NCI-H128 (cell line): Measurements from ENCODE around the gene MANEAL.

Source experiments
- DNase-seq: peaks from one replicate; lab custom pipeline; 2025; ENCODE audit not compliant: unreplicated experiment; lab: John Stamatoyannopoulos, UW

MANEAL gene

GRCh38 chr1:37778654-37779053 lies 15.0 kb upstream of the MANEAL start:
- DNase-seq = no peak

DNA sequence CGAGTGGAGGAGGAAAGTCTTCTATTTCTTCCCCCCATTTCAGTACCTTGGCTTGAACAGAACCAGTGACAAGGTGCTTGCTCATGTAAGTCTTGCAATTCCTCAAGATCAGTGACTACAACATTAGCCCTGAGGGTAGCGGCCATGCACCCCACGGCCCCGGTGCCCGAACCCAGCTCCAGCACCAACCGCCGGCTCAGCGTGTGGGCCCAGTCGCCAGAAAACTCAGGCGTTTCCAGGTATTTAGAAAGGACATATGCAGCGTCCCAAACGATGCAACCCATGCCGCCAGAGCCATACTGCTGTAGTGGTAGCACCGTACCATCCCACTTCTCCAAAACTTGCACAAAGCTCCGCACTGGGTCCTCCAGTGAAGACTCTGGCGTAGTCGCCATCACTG lies 11.2 kb upstream of the MANEAL start:
- DNase-seq = no peak

DNA sequence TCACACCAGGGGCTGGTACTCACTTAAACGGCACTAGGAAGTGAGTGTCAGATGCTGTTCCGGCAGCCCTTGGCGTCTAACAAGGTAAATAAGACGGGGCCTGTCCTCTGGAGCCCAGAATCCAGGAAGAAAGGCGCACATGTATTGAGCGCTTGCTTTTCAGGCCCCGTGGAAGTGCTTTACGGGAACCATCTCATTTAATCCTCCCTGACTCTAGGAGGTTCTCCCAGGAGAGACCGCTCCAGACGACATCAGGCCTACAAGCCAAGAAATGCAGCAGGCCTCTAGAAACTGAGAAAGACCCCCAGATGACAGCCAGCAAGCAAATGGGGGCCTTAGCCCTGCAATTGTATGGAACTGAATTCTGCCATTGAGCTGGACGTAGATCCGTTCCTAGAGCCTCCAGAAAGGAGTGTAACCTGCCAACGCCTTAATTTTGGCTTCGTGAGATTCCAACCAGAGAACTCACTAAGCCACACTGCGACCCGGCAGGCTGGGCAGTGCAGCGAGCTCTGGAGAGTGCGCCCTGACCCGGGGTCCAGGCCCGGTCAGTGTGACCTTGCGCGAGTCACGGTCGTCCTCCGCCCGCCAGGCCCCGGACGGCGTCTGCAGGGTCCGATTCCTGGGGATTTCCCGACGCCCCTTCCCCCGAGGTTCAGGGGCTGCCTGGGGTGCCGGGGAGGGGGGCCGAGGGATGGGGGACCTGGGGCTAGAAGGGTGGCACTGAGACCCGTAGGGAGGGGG lies 532 bp upstream of the MANEAL start:
- no peak for DNase-seq

DNA sequence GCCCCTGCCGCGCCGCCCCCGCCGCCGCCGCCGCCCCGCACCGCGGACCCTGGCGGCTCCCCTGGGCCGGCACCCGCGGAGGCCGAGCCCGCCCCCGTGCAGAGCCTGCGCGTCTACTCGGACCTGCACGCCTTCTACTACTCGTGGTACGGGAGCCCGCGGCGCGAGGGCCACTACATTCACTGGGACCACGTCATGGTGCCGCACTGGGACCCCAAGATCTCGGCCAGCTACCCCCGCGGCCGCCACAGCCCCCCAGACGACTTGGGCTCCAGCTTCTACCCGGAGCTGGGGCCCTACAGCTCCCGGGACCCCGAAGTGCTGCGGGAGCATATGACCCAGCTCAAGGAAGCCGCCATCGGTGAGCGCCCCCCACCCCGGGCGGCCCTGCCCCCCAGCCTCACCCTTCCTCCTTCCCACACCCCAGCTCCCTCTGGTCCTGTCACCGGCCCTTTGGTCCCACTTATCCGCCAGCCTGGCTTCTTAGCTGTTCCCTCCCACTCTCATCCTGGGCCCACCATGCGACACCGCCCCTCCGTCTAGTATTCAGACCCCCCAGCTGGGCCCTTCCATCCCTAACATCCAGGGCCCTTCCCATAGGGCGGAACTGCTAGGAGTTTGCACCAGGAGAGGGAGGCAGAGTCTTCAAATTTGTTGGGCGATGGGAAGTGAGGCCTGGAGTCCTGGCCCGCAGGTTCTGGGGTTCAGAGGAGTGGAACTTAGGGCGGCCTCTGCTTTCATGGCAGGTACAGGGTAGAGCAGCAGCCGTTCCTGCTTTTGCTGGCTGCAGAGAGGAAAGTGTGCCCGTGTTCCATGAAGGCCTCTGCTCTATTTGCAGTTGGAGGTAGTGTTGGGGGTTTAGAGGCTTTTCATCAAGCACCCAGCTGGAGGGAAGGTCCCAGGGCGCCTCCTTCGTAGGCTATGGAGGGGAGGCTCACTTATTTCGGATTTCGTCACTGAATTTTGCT lies 1.0 kb downstream of the MANEAL start:
- no peak for DNase-seq

DNA sequence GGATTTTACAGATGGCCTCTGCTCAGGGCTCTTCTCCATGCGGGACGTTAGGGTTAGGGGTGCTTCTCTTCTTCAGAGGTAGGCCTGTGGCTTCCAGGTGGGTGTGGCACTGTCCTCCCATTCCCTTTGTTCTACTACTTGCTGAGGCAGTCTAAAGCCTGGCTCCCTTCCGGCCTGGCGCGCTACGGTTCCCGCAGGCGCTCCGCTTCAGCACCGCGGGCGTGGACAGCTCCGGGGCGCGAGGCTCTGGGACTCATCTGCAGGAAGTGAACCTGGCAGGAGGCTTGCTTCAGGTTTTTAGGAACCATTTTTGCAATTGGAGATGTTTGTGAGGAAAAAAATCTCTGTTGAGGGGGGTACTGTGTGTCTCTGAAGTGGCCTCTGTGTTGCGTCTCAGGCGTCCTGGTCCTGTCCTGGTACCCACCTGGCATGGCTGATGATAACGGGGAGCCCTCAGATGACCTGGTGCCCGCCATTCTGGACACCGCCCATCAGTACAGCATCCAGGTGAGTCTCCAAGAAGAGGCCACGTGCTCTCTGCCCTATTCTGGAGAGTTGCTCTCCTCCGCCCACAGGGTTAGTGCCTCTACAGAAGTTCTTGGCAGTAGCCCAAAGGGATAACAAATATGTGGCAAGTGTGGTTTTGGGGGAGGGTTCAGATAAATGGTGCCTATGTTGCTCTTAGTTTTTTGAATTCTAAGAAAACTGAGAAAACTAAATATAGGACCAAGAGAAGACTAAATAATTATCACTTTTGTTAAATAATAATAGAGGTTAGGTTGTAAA lies 1.9 kb downstream of the MANEAL start:
- no peak for DNase-seq

DNA sequence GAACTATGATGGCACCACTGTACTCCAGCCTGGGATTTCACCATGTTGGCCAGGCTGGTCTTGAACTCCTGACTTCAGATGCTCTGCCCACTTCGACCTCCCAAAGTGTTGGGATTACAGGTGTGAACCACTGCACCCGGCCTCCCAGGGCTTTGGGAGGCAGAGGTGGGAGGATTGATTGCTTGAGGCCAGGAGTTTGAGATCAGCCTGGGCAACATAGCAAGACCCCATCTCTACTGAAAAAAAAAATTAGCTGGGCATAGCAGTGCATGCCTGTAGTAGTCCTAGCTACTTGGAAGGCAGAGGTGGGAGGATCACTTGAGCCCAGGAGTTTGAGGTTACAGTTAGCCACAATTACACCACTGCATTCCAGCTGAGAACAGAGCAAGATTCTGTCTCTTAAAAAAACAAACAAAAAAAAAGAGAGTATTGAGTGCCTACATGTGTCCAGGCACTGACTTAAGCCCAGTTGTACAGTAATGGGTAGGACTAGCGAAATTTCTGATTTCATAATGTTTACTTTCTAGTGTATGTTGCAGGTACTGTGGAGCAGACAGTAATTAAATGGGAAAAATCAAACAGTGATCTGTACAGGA lies 4.2 kb downstream of the MANEAL start:
- DNase-seq = no peak

DNA sequence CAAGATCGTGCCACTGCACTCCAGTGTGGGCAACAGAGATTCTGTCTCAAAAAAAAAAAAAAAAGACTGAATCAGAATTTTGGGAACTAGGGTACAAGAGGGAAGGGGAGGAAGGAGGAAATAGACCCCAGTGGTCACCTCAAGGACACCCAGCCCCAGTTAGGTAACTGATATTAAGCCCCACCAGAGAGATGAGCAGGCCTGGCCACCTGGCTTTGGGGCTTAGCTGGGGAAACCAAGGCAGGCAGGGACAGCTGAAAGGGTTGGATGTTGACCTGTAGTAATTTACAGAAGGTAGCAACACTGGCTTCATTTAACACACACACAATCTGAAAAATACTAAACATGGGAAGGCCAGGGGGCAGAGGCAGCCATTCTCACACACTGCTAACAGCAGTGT lies 8.8 kb downstream of the MANEAL start:
- DNase-seq = no peak

- DNase-seq = no peak
These were observed 13.5 kb downstream of the MANEAL start for GRCh38 chr1:37807220-37807554.

DNA sequence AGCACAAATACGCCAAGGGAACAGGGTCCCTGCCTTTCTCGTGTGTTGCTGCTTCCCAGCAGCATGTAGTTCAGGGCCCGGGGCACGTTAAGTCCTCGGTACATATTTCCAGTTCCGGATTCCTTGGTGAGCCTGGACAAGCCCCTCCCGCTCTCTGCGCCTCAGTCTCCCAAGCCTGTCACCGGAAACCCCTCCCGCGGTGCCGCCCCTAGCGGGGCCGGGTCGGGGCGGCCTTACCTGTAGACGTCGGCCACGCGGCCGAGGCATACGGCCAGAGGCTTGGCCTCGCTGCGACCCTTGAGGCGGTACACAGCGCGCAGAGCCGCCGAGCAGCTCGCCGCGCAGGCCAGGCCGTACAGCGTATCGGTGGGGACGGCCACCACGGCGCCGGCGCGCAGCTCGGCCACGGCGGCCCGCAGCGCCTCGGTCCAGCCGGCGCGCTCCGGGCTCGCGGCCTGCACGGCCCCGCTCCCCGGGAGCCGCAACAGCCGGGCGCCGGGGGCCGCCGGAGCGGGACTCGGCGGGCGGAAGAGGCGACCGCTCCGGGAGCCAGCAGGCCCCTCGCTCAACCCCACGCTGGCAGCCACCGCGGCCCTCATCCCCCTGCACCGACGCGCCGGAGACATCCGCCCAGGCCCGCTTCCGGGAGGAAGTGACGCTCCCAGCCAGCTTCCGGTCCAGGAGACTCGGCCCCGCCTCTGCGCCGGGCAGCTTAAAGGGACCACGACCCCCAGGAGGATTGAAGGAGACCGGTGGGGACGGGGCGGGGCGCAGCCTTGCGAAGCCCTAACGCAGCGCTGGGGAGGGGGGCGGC lies 14.1 kb downstream of the MANEAL start, which contains the start of the genes C1orf122 and YRDC:
TSS of gene C1orf122 (plus strand) at position 236 of the 814 bp plus-strand sequence. CDS start 615 bp downstream, outside the sequence.
TSS of gene YRDC (minus strand) at position 654 of the 814 bp plus-strand sequence. CDS start at position 626, 28 bp downstream.
- DNase-seq = peak; percentile 91

GRCh38 chr1:37808369-37809319 lies 15.0 kb downstream of the MANEAL start:
- DNase-seq = peak; percentile 14

DNA sequence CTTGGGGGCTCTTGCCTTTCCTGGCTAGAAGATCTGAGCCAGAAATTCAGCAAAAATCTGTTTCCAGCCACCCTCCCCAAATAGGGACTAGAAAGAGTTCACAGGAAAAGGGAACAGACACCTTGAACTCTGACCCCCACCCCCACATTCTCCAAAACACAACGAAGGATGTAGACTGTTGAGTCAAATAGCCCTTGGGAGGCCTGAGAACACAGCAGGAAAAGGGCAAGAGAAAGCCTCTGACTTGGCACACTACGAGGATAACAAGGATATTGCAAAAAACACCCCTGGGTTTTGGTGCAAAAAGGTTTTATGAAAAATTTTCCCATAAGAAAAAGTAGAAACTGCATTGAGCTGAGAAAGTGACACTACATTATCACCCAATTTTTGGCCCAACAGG lies 16.3 kb downstream of the MANEAL start:
- DNase-seq = no peak

GRCh38 chr1:37811027-37811655 lies 17.5 kb downstream of the MANEAL start:
- DNase-seq = peak; percentile 49

- no peak for DNase-seq
These were observed 20.0 kb downstream of the MANEAL start for GRCh38 chr1:37813529-37814145.

GRCh38 chr1:37814252-37814651 lies 20.6 kb downstream of the MANEAL start:
- DNase-seq = no peak

GRCh38 chr1:37817481-37817880 lies 23.8 kb downstream of the MANEAL start:
- no peak for DNase-seq

GRCh38 chr1:37821481-37821880 lies 27.8 kb downstream of the MANEAL start:
- no peak for DNase-seq

- no peak for DNase-seq
These were observed 29.5 kb downstream of the MANEAL start for GRCh38 chr1:37822906-37823815.
